Coronary artery (tissue), 2 donors: ENCODE data around the gene OAS3.

ENCODE experiments used
- DNase-seq: peaks from one replicate; pipeline ENCODE4 v3.0.0-alpha.2; 2017; ENCODE audit warnings: low spot score
- H3K27ac ChIP-seq, 2 donors: fragments of 200-600 bp; sonication (generic); one replicate each; pipeline ENCODE4 v1.5.1; 2016 to 2019
- H3K4me3 ChIP-seq: fragments of 200-600 bp; sonication (generic); 2 replicates; pipeline ENCODE4 v1.5.1; 2016; ENCODE audit warnings: mild to moderate bottlenecking, moderate library complexity
- CTCF ChIP-seq: fragments of 200-600 bp; sonication (generic); IDR thresholded peaks from one replicate; pipeline ENCODE4 v1.5.1; 2019; ENCODE audit warnings: antibody characterized with exemption

Gene OAS3

DNA sequence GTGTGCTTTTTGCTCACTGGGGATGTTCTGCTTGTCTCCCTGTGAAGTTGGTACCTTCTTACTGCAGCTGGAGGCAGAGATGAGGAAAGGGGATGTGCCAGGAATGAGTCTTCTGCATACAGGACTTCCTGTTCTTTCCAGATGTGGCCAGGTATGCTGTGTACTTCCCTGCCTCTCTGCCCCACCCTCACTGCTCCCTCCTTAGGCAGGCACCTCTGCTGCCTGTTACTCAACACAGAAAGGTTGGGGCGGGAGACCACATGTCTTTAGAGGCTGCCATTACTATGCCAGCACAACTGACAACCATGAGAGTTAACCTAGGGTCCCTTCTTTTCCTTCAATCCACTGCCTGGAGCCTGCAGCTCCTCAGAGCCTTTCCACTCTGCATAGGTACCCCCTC lies 2.0 kb upstream of the OAS3 start:
- no peak for DNase-seq
- no peak overlapping the region for H3K27ac ChIP-seq
- no peak for TF ChIP-seq CTCF

GRCh38 chr12:112936927-112937326 lies 1.3 kb upstream of the OAS3 start:
- DNase-seq, result no peak
- no peak overlapping the region for H3K27ac ChIP-seq
- no peak overlapping the region for H3K4me3 ChIP-seq
- no peak for TF ChIP-seq CTCF

More for the DNA sequence above, 2.0 kb upstream of the OAS3 start:
- no peak overlapping the region for H3K4me3 ChIP-seq

GRCh38 chr12:112938751-112939150 lies 477 bp downstream of the OAS3 start:
- no peak for DNase-seq
- TF ChIP-seq CTCF, result no peak
- peak overlapping the region; percentile 29 to 43 for H3K27ac ChIP-seq
- peak overlapping the region; percentile 73 for H3K4me3 ChIP-seq

DNA sequence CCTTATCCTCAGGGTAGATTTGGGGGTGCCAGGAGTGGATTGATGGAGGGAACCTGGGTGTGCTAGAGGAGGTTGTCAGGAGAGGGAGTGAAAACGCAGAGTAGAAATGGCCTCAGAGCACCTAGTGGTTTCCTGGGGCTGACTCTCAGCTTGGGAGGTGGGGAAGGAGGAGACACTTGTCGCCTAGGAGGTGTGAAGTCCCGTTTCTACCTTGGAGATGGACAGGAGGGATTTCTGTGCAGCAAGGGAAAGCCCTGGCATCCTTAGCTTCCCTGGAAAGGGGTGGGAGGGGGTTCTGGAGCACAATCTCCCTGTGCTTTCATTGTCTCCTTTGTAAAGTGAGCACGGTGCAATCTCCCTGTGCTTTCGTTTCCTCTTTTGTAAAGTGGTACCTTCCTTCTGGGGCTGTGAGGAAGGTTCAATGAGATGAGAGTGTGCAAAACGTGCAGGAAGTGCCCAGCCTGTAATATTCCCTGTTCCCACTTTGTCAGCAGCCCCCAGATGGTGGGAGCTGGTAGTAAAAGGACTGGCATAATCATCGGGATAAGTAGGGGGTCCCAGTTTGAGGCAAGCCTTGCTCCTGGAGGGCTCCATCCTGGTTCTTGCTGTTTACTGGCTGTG lies 1.6 kb downstream of the OAS3 start:
- no peak for TF ChIP-seq CTCF
- Histone ChIP-seq H3K27ac (no peak overlapping the region), H3K4me3 (peak overlapping the region; percentile 6)
- no peak for DNase-seq

- TF ChIP-seq CTCF, result no peak
- DNase-seq, result no peak
- no peak overlapping the region for H3K4me3 ChIP-seq
- H3K27ac ChIP-seq, result no peak overlapping the region
These were observed 3.5 kb downstream of the OAS3 start for GRCh38 chr12:112941528-112942335.

GRCh38 chr12:112942572-112942971 lies 4.3 kb downstream of the OAS3 start:
- no peak for DNase-seq
- TF ChIP-seq CTCF, result no peak
- Histone ChIP-seq H3K4me3 (no peak overlapping the region), H3K27ac (no peak overlapping the region)
